Measurements from ENCODE around the gene ABI3. TPM values are rescaled to one million over a fixed set of nuclear protein-coding genes. Genes with fewer than 3 reads are reported as not detected.
"Not testable (repeated sequence)": the region's sequence is repeated elsewhere in the genome, so short reads cannot be mapped to it uniquely, and the experiment has no call there.

ABI3 gene
- polyA plus RNA-seq (2013, experiment 1 of 4) = 0.83 TPM
- polyA plus RNA-seq (2013, experiment 2 of 4) = 0.50 TPM
- polyA plus RNA-seq (2013, experiment 3 of 4) = 0.59 TPM
- 0.36 TPM for polyA plus RNA-seq (2013, experiment 4 of 4)

- Histone ChIP-seq H3K27me3 (ENCODE audit: control insufficient read depth, insufficient read depth, low read length, poor library complexity, severe bottlenecking) (no peaks in the 10 kb centered on the region), H3K36me3 (ENCODE audit: control insufficient read depth, insufficient read depth, low read length) (no peaks in the 10 kb centered on the region), H3K4me3 (ENCODE audit: insufficient read depth, low read depth, low read length) (no peak within 1 kb of the TSS), H3K4me1 (ENCODE audit: control insufficient read depth, insufficient read depth, low read length) (peaks cover 10% of the 10 kb centered on the region), H3K9me3 (ENCODE audit: control insufficient read depth, low read length) (no peaks in the 10 kb centered on the region), H3K27ac (ENCODE audit: insufficient read depth, low read depth, low read length, poor library complexity, severe bottlenecking) (no peak within 1 kb of the TSS)
- WGBS, 2 experiments = 48 to 49% methylated on average over 22 of the region's 22 CpGs
Measured at GRCh38 chr17:49210158-49211029, at the start of gene ABI3, which contains the start of gene GNGT2. TSS of gene ABI3 (plus strand) at chr17:49210707. CDS start at chr17:49210725, 18 bp downstream. TSS of gene GNGT2 (minus strand) at chr17:49210574. CDS start at chr17:49207422, 3,152 bp downstream.

- Histone ChIP-seq H3K36me3 (ENCODE audit: control insufficient read depth, insufficient read depth, low read length) (no peaks in the 10 kb centered on the region), H3K4me3 (ENCODE audit: insufficient read depth, low read depth, low read length) (no peak overlapping the region), H3K4me1 (ENCODE audit: control insufficient read depth, insufficient read depth, low read length) (no peaks in the 10 kb centered on the region), H3K9me3 (ENCODE audit: control insufficient read depth, low read length) (no peaks in the 10 kb centered on the region), H3K27ac (ENCODE audit: insufficient read depth, low read depth, low read length, poor library complexity, severe bottlenecking) (no peak overlapping the region), H3K27me3 (ENCODE audit: control insufficient read depth, insufficient read depth, low read length, poor library complexity, severe bottlenecking) (no peaks in the 10 kb centered on the region)
- WGBS, 2 experiments = 93 to 94% methylated on average over 4 of the region's 4 CpGs
Measured at GRCh38 chr17:49162866-49163265, 47.6 kb upstream of the ABI3 start.

GRCh38 chr17:49165143-49165542 lies 45.4 kb upstream of the ABI3 start:
- H3K4me3 ChIP-seq (ENCODE audit: insufficient read depth, low read depth, low read length) = no peak overlapping the region
- H3K4me1 ChIP-seq (ENCODE audit: control insufficient read depth, insufficient read depth, low read length) = no peaks in the 10 kb centered on the region
- H3K27ac ChIP-seq (ENCODE audit: insufficient read depth, low read depth, low read length, poor library complexity, severe bottlenecking) = no peak overlapping the region
- no peaks in the 10 kb centered on the region for H3K27me3 ChIP-seq (ENCODE audit: control insufficient read depth, insufficient read depth, low read length, poor library complexity, severe bottlenecking)
- no peaks in the 10 kb centered on the region for H3K36me3 ChIP-seq (ENCODE audit: control insufficient read depth, insufficient read depth, low read length)
- WGBS, 2 experiments = 91 to 93% methylated on average over 2 of the region's 2 CpGs
- no peaks in the 10 kb centered on the region for H3K9me3 ChIP-seq (ENCODE audit: control insufficient read depth, low read length)

GRCh38 chr17:49168706-49169105 lies 41.8 kb upstream of the ABI3 start:
- Histone ChIP-seq H3K36me3 (ENCODE audit: control insufficient read depth, insufficient read depth, low read length) (no peaks in the 10 kb centered on the region), H3K27me3 (ENCODE audit: control insufficient read depth, insufficient read depth, low read length, poor library complexity, severe bottlenecking) (no peaks in the 10 kb centered on the region), H3K4me1 (ENCODE audit: control insufficient read depth, insufficient read depth, low read length) (no peaks in the 10 kb centered on the region), H3K27ac (ENCODE audit: insufficient read depth, low read depth, low read length, poor library complexity, severe bottlenecking) (no peak overlapping the region), H3K9me3 (ENCODE audit: control insufficient read depth, low read length) (no peaks in the 10 kb centered on the region), H3K4me3 (ENCODE audit: insufficient read depth, low read depth, low read length) (no peak overlapping the region)
- 79 to 82% methylated on average over 9 of the region's 9 CpGs for WGBS, 2 experiments

- 94 to 97% methylated on average over 2 of the region's 2 CpGs for WGBS, 2 experiments
- H3K27ac ChIP-seq (ENCODE audit: insufficient read depth, low read depth, low read length, poor library complexity, severe bottlenecking) = no peak overlapping the region
Measured at GRCh38 chr17:49170216-49170615, 40.3 kb upstream of the ABI3 start.

GRCh38 chr17:49170711-49171110 lies 39.8 kb upstream of the ABI3 start:
- WGBS, 2 experiments = 79 to 92% methylated on average over 2 to 3 of the region's 3 CpGs
- H3K36me3 ChIP-seq (ENCODE audit: control insufficient read depth, insufficient read depth, low read length); H3K27me3 ChIP-seq (ENCODE audit: control insufficient read depth, insufficient read depth, low read length, poor library complexity, severe bottlenecking); H3K27ac ChIP-seq (ENCODE audit: insufficient read depth, low read depth, low read length, poor library complexity, severe bottlenecking); H3K9me3 ChIP-seq (ENCODE audit: control insufficient read depth, low read length); H3K4me1 ChIP-seq (ENCODE audit: control insufficient read depth, insufficient read depth, low read length); H3K4me3 ChIP-seq (ENCODE audit: insufficient read depth, low read depth, low read length): not testable (repeated sequence)

More at GRCh38 chr17:49170216-49170615, 40.3 kb upstream of the ABI3 start:
- Histone ChIP-seq H3K27me3 (ENCODE audit: control insufficient read depth, insufficient read depth, low read length, poor library complexity, severe bottlenecking) (no peaks in the 10 kb centered on the region), H3K36me3 (ENCODE audit: control insufficient read depth, insufficient read depth, low read length) (no peaks in the 10 kb centered on the region), H3K4me1 (ENCODE audit: control insufficient read depth, insufficient read depth, low read length) (no peaks in the 10 kb centered on the region), H3K4me3 (ENCODE audit: insufficient read depth, low read depth, low read length) (no peak overlapping the region), H3K9me3 (ENCODE audit: control insufficient read depth, low read length) (no peaks in the 10 kb centered on the region)

- H3K9me3 ChIP-seq (ENCODE audit: control insufficient read depth, low read length); H3K4me1 ChIP-seq (ENCODE audit: control insufficient read depth, insufficient read depth, low read length); H3K27ac ChIP-seq (ENCODE audit: insufficient read depth, low read depth, low read length, poor library complexity, severe bottlenecking); H3K27me3 ChIP-seq (ENCODE audit: control insufficient read depth, insufficient read depth, low read length, poor library complexity, severe bottlenecking); H3K36me3 ChIP-seq (ENCODE audit: control insufficient read depth, insufficient read depth, low read length); H3K4me3 ChIP-seq (ENCODE audit: insufficient read depth, low read depth, low read length): not testable (repeated sequence)
- 94% methylated on average over 11 of the region's 11 CpGs for WGBS, 2 experiments
Measured at GRCh38 chr17:49175978-49176377, 34.5 kb upstream of the ABI3 start.

- Histone ChIP-seq H3K36me3 (ENCODE audit: control insufficient read depth, insufficient read depth, low read length) (no peaks in the 10 kb centered on the region), H3K27me3 (ENCODE audit: control insufficient read depth, insufficient read depth, low read length, poor library complexity, severe bottlenecking) (no peaks in the 10 kb centered on the region), H3K4me3 (ENCODE audit: insufficient read depth, low read depth, low read length) (no peak overlapping the region), H3K4me1 (ENCODE audit: control insufficient read depth, insufficient read depth, low read length) (no peaks in the 10 kb centered on the region), H3K9me3 (ENCODE audit: control insufficient read depth, low read length) (peaks cover 4% of the 10 kb centered on the region), H3K27ac (ENCODE audit: insufficient read depth, low read depth, low read length, poor library complexity, severe bottlenecking) (no peak overlapping the region)
- WGBS, 2 experiments = 30 to 44% methylated on average over 5 of the region's 5 CpGs
Measured at GRCh38 chr17:49180303-49180702, 30.2 kb upstream of the ABI3 start.

GRCh38 chr17:49180998-49181635 lies 29.4 kb upstream of the ABI3 start:
- H3K36me3 ChIP-seq (ENCODE audit: control insufficient read depth, insufficient read depth, low read length) = no peaks in the 10 kb centered on the region
- H3K27ac ChIP-seq (ENCODE audit: insufficient read depth, low read depth, low read length, poor library complexity, severe bottlenecking) = no peak overlapping the region
- H3K4me1 ChIP-seq (ENCODE audit: control insufficient read depth, insufficient read depth, low read length) = no peaks in the 10 kb centered on the region
- H3K9me3 ChIP-seq (ENCODE audit: control insufficient read depth, low read length) = peaks cover 4% of the 10 kb centered on the region
- no peak overlapping the region for H3K4me3 ChIP-seq (ENCODE audit: insufficient read depth, low read depth, low read length)
- 89% methylated on average over 6 of the region's 6 CpGs for WGBS, 2 experiments
- H3K27me3 ChIP-seq (ENCODE audit: control insufficient read depth, insufficient read depth, low read length, poor library complexity, severe bottlenecking) = no peaks in the 10 kb centered on the region

- no peaks in the 10 kb centered on the region for H3K9me3 ChIP-seq (ENCODE audit: control insufficient read depth, low read length)
- H3K4me3 ChIP-seq (ENCODE audit: insufficient read depth, low read depth, low read length) = no peak overlapping the region
- H3K27ac ChIP-seq (ENCODE audit: insufficient read depth, low read depth, low read length, poor library complexity, severe bottlenecking) = no peak overlapping the region
- H3K36me3 ChIP-seq (ENCODE audit: control insufficient read depth, insufficient read depth, low read length) = no peaks in the 10 kb centered on the region
- no peaks in the 10 kb centered on the region for H3K27me3 ChIP-seq (ENCODE audit: control insufficient read depth, insufficient read depth, low read length, poor library complexity, severe bottlenecking)
- 88 to 91% methylated on average over 5 of the region's 5 CpGs for WGBS, 2 experiments
- H3K4me1 ChIP-seq (ENCODE audit: control insufficient read depth, insufficient read depth, low read length) = no peaks in the 10 kb centered on the region
Measured at GRCh38 chr17:49183341-49183740, 27.2 kb upstream of the ABI3 start.
